ENCODE results near the gene EXD2. TPM values are rescaled to one million over a fixed set of nuclear protein-coding genes. Genes with fewer than 3 reads are reported as not detected.

The EXD2 gene
- total RNA-seq, 2 experiments from 2014 or later, result 10.5 to 11.5 TPM

DNA sequence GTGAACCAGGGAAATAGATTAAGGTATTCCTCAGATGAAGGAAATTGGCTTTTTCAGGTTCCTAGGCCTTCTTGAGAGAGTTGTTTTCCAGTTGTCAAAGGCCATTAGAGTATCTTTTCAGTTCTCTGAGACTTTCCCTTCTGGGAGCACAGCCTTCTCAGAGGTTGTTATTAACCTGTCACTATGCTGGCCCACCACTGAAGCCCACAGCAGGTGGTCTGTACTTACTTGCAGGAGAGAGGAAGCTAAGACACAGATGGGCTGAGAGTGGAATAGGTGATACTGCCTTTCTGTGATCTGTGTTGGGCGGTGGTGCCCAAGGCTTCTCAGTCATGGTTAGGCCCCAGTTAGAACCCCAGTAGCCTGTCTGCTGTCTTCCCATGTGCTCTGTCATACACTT lies 45.8 kb downstream of the EXD2 start:
- intact Hi-C loops (cut with micrococcal nuclease), result no loop called here
- Mint-ChIP-seq H3K27me3 (no peaks in the 10 kb centered on the region), H3K27ac (no peak overlapping the region), H3K9me3 (no peaks in the 10 kb centered on the region), H3K36me3 (peaks cover 13% of the 10 kb centered on the region), H3K4me1 (ENCODE audit: low read depth) (peaks cover 6% of the 10 kb centered on the region), H3K4me3 (no peak overlapping the region)
- POLR2A ChIA-PET, result no interaction called here
- CTCF ChIA-PET, result interaction anchor here (1.2 to 3.3 kb wide), 2 partner anchors 108 to 222 kb away, joined by 4 to 13 read pairs; no protein-coding TSS in a partner anchor
- no peak for DNase-seq

- Mint-ChIP-seq H3K27me3 (no peaks in the 10 kb centered on the region), H3K36me3 (peaks cover 11% of the 10 kb centered on the region), H3K27ac (no peak overlapping the region), H3K9me3 (no peaks in the 10 kb centered on the region), H3K4me1 (ENCODE audit: low read depth) (peaks cover 6% of the 10 kb centered on the region), H3K4me3 (no peak overlapping the region)
- ChIA-PET CTCF (interaction anchor here (1.2 kb wide), 1 partner anchor 222 kb away, joined by 4 read pairs; no protein-coding TSS in a partner anchor), POLR2A (no interaction called here)
- DNase-seq, result no peak
- intact Hi-C loops (cut with micrococcal nuclease), result no loop called here
Observed at GRCh38 chr14:69237584-69237983, 46.3 kb downstream of the EXD2 start.

GRCh38 chr14:69238883-69239282 lies 47.6 kb downstream of the EXD2 start:
- POLR2A ChIA-PET, result no interaction called here
- H3K4me1 Mint-ChIP-seq (ENCODE audit: low read depth), result peaks cover 6% of the 10 kb centered on the region
- CTCF ChIA-PET, result interaction anchor here (5.2 to 5.5 kb wide), 2 partner anchors 109 to 222 kb away, joined by 40 to 112 read pairs; no protein-coding TSS in a partner anchor
- no peaks in the 10 kb centered on the region for H3K9me3 Mint-ChIP-seq
- H3K36me3 Mint-ChIP-seq, result peaks cover 11% of the 10 kb centered on the region
- H3K27ac Mint-ChIP-seq, result no peak overlapping the region
- no peak for DNase-seq
- H3K27me3 Mint-ChIP-seq, result no peaks in the 10 kb centered on the region
- intact Hi-C loops (cut with micrococcal nuclease), result no loop called here
- no peak overlapping the region for H3K4me3 Mint-ChIP-seq

GRCh38 chr14:69240527-69241173 lies 49.4 kb downstream of the EXD2 start:
- no peak overlapping the region for H3K4me3 Mint-ChIP-seq
- no peaks in the 10 kb centered on the region for H3K27me3 Mint-ChIP-seq
- peaks cover 5% of the 10 kb centered on the region for H3K4me1 Mint-ChIP-seq (ENCODE audit: low read depth)
- no peaks in the 10 kb centered on the region for H3K9me3 Mint-ChIP-seq
- POLR2A ChIA-PET, result no interaction called here
- H3K36me3 Mint-ChIP-seq, result peaks cover 6% of the 10 kb centered on the region
- H3K27ac Mint-ChIP-seq, result no peak overlapping the region
- intact Hi-C loops (cut with micrococcal nuclease), result loop anchor here (5.0 kb wide), 1 partner anchor 108 kb away; no protein-coding TSS in a partner anchor
- CTCF ChIA-PET, result interaction anchor here (0.5 to 5.5 kb wide), 3 partner anchors 110 to 220 kb away, joined by 3 to 112 read pairs (median 40); no protein-coding TSS in a partner anchor
- DNase-seq, result no peak

DNA sequence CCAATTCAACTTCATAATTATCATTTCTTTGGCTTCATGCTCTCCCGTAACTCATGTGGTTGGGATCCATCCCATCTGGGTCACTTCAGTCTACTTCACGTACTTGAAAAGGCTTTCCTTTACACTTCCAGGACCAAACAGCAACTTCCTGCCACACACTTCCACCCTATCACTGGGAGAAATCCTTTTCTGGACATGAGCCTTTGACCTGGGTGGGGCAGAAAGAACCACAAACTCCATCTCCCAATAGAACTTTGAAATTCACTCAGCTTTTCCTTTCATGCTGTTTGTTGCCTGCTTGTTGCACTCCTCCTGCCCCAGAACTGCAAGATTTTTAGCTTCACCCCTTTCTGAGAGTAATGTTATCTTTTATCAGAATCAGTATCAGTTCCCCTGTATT lies 50.3 kb downstream of the EXD2 start:
- DNase-seq, result no peak
- Mint-ChIP-seq H3K4me1 (ENCODE audit: low read depth) (no peaks in the 10 kb centered on the region), H3K4me3 (no peak overlapping the region), H3K27ac (no peak overlapping the region), H3K36me3 (peaks cover 3% of the 10 kb centered on the region), H3K9me3 (no peaks in the 10 kb centered on the region), H3K27me3 (no peaks in the 10 kb centered on the region)
- POLR2A ChIA-PET, result no interaction called here
- intact Hi-C loops (cut with micrococcal nuclease), result loop anchor here (5.0 kb wide), 1 partner anchor 109 kb away; no protein-coding TSS in a partner anchor
- CTCF ChIA-PET, result interaction anchor here (0.6 to 5.5 kb wide), 20 partner anchors 9 to 335 kb away, joined by 3 to 112 read pairs (median 6); partner anchors contain the start of gene CCDC177

GRCh38 chr14:69242311-69243224 lies 51.3 kb downstream of the EXD2 start:
- H3K27me3 Mint-ChIP-seq, result no peaks in the 10 kb centered on the region

DNA sequence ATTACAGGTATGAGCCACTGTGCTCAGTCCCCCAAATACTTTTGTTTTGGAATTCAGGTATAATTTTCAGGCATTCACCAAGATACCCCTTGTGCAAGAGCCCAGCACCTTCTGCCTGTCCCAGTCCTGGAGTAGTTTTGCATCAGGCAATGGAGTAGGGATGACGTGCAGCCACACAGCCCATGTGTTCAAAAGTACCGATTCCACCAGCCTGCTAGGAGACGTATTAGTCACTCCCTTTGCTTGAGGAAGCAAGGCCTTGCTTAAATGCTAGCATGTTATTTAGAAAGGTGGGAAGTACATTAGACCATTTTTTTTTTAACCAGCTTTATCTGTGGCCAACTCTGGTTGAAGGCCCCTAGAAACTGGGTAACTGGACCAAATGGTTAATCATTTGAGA lies 53.6 kb downstream of the EXD2 start:
- CTCF ChIA-PET, result interaction anchor here (0.7 kb wide), 1 partner anchor 117 kb away, joined by 3 read pairs; no protein-coding TSS in a partner anchor
- DNase-seq, result no peak
- no peaks in the 10 kb centered on the region for H3K9me3 Mint-ChIP-seq
- no peaks in the 10 kb centered on the region for H3K4me1 Mint-ChIP-seq (ENCODE audit: low read depth)
- POLR2A ChIA-PET, result no interaction called here
- intact Hi-C loops (cut with micrococcal nuclease), result loop anchor here (5.0 kb wide), 1 partner anchor 113 kb away; no protein-coding TSS in a partner anchor
- no peak overlapping the region for H3K4me3 Mint-ChIP-seq
- H3K27ac Mint-ChIP-seq, result no peak overlapping the region
- no peaks in the 10 kb centered on the region for H3K36me3 Mint-ChIP-seq
- no peaks in the 10 kb centered on the region for H3K27me3 Mint-ChIP-seq

More at GRCh38 chr14:69242311-69243224, 51.3 kb downstream of the EXD2 start:
- no peak overlapping the region for H3K4me3 Mint-ChIP-seq
- ChIA-PET CTCF (interaction anchor here (0.6 to 5.5 kb wide), 49 partner anchors 9 to 518 kb away, joined by 3 to 112 read pairs (median 4); partner anchors contain the start of genes CCDC177, ERH and GALNT16), POLR2A (no interaction called here)
- peaks cover 3% of the 10 kb centered on the region for H3K36me3 Mint-ChIP-seq
- H3K9me3 Mint-ChIP-seq, result no peaks in the 10 kb centered on the region
- peak; percentile 62 for DNase-seq
- H3K4me1 Mint-ChIP-seq (ENCODE audit: low read depth), result no peaks in the 10 kb centered on the region
- intact Hi-C loops (cut with micrococcal nuclease), result loop anchor here (1.0 to 5.0 kb wide), 3 partner anchors 110 to 332 kb away; partner anchors contain the start of gene CCDC177
- no peak overlapping the region for H3K27ac Mint-ChIP-seq

GRCh38 chr14:69246331-69246730 lies 55.0 kb downstream of the EXD2 start:
- CTCF ChIA-PET, result interaction anchor here (1.1 kb wide), 1 partner anchor 214 kb away, joined by 4 read pairs; no protein-coding TSS in a partner anchor
- H3K27me3 Mint-ChIP-seq, result no peaks in the 10 kb centered on the region

DNA sequence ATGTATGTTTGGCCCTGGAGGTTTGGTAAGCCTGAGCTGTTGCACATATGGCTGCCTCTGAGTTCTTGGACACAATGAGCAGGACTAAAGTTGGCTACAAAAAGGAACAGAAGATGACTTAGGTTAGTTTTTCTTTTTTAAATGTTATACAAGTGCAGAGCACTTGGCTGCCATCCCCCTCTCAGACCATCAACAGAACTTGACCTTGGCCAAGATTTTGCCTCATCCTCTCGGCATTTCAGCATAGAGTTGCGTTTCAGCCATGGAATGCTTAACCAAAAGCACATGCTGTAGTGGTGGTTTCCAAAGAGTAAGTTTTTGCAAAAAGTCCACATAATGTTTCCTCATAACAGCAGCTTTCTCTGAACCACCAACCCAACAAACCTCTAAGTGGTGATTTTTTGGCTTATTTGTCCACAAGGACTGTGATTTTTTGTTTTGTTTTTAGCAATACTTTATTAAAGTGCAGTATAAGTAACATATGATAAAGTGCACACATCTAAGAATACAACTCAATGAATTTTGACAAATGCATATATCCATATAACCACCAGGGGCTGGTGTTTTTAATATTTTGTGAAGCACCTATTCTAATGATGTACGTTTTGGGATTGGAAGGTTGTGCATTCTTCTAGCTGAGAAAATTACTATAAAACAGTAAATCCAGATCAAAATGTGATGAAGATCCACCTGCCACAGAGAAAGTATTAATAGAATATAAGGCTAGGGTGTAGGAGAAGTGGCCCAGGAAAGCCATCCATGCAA lies 56.6 kb downstream of the EXD2 start:
- Mint-ChIP-seq H3K4me3 (no peak overlapping the region), H3K4me1 (ENCODE audit: low read depth) (no peaks in the 10 kb centered on the region), H3K9me3 (no peaks in the 10 kb centered on the region), H3K27ac (no peak overlapping the region), H3K36me3 (no peaks in the 10 kb centered on the region), H3K27me3 (no peaks in the 10 kb centered on the region)
- ChIA-PET CTCF (interaction anchor here (1.1 to 1.4 kb wide), 4 partner anchors 56 to 212 kb away, joined by 4 to 6 read pairs (median 4); partner anchors contain the start of gene EXD2), POLR2A (no interaction called here)
- no peak for DNase-seq
- intact Hi-C loops (cut with micrococcal nuclease), result no loop called here

More at GRCh38 chr14:69246331-69246730, 55.0 kb downstream of the EXD2 start:
- POLR2A ChIA-PET, result no interaction called here
- DNase-seq, result no peak
- Mint-ChIP-seq H3K4me1 (ENCODE audit: low read depth) (no peaks in the 10 kb centered on the region), H3K36me3 (no peaks in the 10 kb centered on the region), H3K27ac (no peak overlapping the region), H3K4me3 (no peak overlapping the region), H3K9me3 (no peaks in the 10 kb centered on the region)
- intact Hi-C loops (cut with micrococcal nuclease), result no loop called here

DNA sequence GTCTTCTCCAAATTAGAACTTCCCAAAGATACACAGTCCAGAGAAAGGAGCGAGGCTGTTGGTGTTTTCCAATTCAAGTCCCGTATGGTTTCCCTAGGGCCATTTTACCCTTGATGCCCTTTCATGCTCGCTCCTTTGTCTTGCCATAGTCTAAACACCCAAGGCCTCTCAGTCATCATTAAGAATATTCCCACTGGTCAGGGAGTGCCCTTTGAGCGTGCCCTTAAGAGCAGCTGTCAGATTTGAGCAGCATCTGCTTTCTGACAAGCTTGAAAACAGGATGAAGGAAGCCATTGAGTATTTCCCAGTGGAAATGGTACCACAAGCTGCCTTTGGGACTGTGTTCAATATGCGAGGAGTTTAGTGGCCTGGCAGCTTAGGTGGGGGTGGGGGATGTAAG lies 58.3 kb downstream of the EXD2 start:
- Mint-ChIP-seq H3K4me3 (no peak overlapping the region), H3K27me3 (no peaks in the 10 kb centered on the region), H3K36me3 (no peaks in the 10 kb centered on the region), H3K4me1 (ENCODE audit: low read depth) (no peaks in the 10 kb centered on the region), H3K27ac (no peak overlapping the region), H3K9me3 (no peaks in the 10 kb centered on the region)
- intact Hi-C loops (cut with micrococcal nuclease), result no loop called here
- DNase-seq, result no peak
- POLR2A ChIA-PET, result interaction anchor here (0.6 kb wide), 1 partner anchor 1255 kb away, joined by 3 read pairs; no protein-coding TSS in a partner anchor
- CTCF ChIA-PET, result no interaction called here

- Mint-ChIP-seq H3K9me3 (no peaks in the 10 kb centered on the region), H3K27me3 (no peaks in the 10 kb centered on the region), H3K36me3 (no peaks in the 10 kb centered on the region), H3K4me3 (no peak overlapping the region), H3K27ac (no peak overlapping the region), H3K4me1 (ENCODE audit: low read depth) (no peaks in the 10 kb centered on the region)
- intact Hi-C loops (cut with micrococcal nuclease), result no loop called here
- DNase-seq, result no peak
- POLR2A ChIA-PET, result no interaction called here
- CTCF ChIA-PET, result interaction anchor here (0.8 to 2.0 kb wide), 2 partner anchors 10 to 207 kb away, joined by 3 to 10 read pairs; no protein-coding TSS in a partner anchor
Observed at GRCh38 chr14:69252851-69253250, 61.6 kb downstream of the EXD2 start.

All from activated CD4-positive, alpha-beta memory T cell treated with anti-CD3 and anti-CD28 coated beads for 36 hours (primary cell).